GM18861 (cell line): ENCODE results near the gene SHKBP1.
"Not testable (repeated sequence)": the region's sequence is repeated elsewhere in the genome, so short reads cannot be mapped to it uniquely, and the experiment has no call there.

Experiments
- ATAC-seq: cut with Tn5 transposase; IDR thresholded peaks from one replicate; pipeline ENCODE4 v1.9.1; 2021; ENCODE audit not compliant: unreplicated experiment

The SHKBP1 gene

DNA sequence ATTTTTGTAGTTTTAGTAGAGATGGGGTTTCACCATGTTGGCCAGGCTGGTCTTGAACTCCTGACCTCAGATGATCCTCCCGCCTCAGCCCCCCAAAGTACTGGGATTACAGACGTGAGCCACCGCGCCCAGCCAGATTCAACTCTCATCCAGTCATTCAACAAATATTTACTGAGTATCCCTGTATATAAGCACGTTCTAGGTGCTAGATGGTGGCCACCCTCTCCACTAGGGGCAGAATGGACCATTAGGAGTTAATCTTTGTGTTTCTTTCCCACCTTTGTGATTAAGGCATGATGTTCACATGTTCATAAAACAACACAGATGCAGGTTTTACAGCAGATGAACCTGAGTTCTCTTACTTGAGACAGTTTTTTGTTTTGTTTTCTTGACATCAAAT is 7.3 kb downstream of the SHKBP1 start:
- ATAC-seq = no peak

DNA sequence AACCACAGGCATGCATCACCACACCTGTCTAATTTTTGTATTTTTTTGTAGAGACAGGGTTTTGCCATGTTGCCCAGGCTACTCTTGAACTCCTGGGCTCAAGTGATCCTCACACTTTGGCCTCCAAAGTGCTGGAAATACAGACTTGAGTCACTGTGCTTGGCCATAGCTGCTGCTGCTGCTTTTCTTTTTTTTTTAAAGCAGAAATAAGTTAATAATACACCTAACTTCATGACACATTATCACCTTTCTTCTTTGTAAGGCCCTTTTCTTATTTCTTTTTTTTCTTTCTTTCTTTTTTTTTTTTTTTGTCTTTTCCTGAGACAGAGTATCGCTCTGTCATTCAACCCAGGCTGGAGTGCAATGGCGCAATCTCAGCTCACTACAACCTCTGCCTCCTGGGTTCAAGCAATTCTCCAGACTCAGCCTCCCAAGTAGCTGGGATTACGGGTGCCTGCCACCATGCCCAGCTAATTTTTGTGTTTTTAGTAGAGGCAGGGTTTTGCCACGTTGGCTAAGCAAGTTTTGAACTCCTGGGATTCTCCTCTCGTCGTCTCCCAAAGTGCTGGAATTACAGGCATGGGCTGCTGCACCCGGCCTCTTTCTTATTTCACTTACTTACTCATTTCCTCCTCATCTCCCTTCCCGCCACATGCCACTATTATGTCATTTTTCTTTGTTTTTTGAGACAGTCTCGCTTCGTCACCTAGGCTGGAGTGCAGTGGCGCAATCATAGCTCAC is 8.7 kb downstream of the SHKBP1 start:
- no peak for ATAC-seq

DNA sequence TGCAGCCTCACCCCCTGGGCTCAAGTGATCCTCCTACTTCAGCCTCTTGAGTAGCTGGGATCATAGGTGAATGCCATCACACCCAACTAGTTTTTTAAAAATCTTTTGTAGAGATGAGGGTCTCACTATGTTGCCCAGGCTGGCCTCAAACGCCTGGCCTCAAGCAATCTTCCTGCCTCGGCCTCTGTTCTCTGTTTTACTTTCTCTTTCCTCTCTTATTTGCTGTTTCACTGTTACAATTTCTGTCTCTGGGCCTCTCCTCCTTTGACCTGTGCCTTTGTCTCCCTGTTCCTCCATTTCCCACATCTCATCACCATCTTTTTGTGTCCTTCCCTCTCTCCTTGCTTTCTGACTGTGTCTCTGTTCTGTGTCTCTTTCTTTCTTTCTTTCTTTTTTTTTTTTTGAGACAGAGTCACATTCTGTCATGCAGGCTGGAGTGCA is 9.3 kb downstream of the SHKBP1 start:
- ATAC-seq = no peak

DNA sequence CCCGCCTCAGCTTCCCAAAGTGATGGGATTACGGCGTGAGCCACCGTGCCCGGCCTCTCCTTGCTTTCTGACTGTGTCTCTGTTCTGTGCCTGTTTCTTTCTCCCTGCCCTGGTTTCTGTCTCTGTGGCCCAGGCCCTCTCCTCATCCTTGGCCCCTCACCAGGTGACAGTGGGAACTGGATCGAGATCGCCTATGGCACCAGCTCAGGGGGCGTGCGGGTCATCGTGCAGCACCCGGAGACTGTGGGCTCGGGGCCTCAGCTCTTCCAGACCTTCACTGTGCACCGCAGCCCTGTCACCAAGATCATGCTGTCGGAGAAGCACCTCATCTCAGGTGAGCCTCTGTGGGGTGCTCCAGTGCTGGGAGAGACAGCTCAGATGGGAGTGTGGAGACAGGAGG is 9.9 kb downstream of the SHKBP1 start:
- ATAC-seq = no peak

DNA sequence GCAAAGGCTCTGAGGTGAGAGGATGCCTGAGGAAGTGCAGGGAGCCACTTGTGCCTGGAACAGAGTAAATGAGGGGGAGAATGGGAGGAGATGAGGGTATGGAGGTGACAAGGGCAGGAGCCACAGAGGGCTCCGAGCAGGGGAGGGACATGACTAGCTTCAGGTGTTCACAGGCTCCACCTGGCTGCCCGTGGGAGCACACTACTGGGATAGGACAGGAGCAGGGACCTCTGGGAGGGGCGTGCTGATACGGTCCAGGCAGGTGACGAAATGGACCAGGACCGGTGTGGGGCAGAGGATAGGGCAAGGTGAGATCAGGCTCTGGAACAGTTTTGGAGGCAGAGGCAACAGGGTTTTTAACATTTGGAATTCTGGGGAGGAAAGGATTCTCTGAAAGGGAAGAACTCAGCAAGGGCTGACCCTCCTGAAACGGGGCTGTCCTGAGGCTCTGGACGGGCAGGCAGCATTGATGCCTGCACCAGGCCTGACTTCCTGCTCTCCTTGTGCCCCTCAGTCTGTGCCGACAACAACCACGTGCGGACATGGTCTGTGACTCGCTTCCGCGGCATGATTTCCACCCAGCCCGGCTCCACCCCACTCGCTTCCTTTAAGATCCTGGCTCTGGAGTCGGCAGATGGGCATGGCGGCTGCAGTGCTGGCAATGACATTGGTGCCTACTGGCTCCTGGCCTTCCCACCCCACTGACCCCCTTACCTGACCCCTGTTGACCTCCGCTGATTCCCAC is 11.6 kb downstream of the SHKBP1 start:
- ATAC-seq = no peak

DNA sequence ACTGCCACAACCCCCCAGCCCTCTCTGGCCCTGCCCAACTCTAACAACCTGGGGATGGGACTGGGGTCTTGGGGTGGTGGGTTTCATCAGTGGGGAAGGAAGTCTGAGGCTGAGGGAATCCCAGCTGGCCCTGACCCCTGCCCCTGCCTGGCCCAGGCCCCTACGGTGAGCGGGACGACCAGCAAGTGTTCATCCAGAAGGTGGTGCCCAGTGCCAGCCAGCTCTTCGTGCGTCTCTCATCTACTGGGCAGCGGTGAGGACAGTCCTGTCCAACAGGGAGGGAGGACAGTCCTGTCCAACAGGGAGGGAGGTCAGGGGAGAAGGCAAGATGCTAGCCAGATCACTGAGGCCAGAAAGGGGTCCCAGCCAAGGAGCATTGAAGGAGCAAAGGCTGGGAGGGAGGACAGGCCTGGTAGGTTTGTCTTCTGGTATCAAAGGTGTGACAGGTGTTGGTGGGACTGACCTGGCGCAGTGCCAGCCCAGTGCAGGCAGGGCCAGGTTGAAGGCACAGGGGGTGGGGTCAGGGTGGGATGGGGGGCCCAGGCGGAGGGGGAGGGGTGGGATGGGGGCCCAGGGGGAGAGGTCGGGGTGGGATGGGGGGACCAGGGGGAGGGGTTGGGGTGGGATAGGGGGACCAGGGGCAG is 12.4 kb downstream of the SHKBP1 start:
- ATAC-seq = no peak

DNA sequence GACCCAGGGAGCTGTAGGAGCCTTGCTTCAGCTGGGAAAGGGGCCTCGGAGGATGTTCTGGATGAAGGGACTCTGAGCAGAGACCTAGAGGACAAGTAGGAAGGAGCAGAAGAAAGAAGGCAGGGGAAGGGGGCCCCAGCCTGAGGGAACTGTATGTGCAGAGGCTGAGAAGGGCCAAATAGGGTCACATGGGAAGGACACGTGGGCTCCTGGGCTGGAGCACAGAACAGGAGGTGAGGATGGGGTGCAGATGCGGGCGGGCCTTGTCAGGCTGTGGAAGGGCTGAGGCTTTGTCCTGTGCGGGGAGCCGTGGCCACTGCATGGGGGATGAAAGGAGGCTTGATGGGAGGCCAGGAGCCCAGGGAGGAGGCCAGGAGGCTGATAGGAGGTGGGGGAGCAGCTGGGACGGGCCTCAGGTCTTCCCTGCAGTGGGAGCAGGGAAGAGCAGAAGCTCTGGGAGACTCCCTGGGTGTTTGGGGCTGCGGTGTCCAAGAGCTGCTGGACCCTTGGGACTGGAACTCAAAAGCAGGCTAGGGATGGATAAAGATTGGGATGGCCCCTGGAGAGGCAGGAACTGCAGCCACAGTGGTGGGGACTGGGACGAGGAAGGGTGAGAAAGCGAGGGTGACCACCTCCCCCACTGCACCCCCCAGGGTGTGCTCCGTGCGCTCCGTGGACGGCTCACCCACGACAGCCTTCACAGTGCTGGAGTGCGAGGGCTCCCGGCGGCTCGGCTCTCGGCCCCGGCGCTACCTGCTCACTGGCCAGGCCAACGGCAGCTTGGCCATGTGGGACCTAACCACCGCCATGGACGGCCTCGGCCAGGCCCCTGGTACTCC is 13.1 kb downstream of the SHKBP1 start:
- ATAC-seq = no peak

DNA sequence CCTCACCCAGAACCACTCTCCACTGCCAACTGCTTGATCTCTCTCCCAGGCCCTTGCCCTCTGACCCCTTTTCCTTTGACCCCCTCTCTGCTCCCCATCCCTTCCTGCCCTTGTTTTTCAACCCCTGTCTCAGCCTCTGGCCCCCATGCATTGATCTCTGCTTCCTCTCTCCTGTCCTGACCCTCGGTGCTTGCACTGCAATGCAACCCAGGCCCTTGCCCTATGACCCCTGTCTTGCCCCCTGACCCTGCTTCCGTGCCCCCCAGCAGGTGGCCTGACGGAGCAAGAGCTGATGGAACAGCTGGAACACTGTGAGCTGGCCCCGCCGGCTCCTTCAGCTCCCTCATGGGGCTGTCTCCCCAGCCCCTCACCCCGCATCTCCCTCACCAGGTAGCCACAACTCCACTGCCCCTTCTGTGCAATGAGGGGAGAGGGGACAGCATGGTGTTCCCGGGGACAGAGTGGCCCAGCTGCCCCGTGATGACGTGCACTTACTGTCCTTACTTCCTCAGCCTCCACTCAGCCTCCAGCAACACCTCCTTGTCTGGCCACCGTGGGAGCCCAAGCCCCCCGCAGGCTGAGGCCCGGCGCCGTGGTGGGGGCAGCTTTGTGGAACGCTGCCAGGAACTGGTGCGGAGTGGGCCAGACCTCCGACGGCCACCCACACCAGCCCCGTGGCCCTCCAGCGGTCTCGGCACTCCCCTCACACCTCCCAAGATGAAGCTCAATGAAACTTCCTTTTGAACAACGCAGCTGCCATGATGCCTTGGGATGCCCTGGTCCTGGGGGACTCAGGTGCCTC is 14.0 kb downstream of the SHKBP1 start:
- ATAC-seq = no peak

DNA sequence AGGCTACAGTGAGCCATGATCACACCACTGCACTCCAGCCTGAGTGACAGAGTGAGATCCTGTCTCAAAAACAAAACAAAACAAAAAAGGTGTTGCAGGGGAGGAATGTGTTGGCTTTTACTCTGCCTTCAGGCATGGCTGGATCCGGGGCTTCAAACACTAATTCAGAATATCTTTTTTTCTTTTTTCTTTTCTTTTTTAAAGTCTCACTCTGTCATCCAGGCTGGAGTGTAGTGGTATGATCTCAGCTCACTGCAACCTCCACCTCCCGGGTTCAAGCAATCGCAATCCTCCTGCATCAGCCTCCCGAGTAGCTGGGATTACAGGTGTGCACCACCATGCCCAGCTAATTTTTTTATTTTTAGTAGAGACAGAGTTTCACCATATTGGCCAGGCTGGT is 15.1 kb downstream of the SHKBP1 start:
- not testable (repeated sequence) for ATAC-seq

DNA sequence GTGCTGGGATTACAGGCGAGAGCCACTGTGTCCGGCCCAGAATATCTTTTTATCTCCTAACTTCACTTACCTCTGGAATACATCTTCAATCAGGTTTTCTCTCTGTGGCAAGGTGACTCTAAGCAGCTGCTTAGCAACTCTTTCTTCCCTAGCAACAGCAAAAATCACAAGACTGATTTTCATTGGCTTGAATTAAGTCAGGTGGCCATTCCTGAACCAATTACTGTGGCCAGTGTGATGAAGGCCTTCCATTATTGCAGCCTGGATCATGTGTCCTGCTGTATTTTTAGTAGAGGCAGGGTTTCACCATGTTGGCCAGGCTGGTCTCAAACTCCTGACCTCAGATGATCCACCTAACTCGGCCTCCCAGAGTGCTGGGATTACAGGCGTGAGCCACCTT is 15.5 kb downstream of the SHKBP1 start:
- no peak for ATAC-seq

DNA sequence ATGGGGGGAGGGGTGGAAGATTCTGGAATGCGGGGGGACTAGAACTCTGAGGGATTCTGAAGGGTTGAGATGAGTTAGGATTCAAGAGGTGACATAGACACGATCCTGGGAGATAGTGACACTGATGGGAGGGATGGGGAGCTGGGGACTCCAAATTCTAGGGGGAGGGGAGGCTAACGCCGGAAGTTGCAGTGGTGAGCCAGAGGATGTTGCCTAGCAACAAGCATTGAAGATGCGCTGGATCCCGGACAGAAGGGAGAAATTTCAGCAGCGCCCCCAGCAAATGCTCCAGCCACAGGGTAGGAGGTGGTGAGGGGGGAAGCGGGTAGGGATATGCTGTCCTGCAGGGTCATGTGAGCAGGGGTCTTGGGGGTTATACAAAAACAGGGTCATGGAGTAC is 17.6 kb downstream of the SHKBP1 start:
- no peak for ATAC-seq

DNA sequence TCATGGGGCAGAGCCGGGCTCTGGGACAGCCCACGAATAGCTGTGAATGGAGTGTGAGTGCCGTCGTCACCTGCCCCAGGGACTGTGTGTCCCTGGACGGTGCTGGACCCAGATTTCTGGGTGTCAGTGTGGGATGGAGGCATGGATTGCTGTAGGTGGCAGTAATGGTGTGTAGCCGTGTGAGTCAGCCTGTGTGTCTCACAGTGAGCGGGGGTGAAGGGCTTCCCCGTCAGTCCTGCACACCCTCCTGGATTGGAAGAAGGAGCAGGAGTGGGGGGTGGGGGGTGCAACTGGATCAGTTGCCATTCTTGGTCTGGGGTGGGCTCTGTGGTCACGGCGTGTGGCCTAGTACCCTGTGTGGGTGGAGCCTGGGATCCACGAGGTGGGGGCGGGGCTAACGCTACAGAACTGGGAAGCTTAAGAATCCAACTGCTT is 18.0 kb downstream of the SHKBP1 start:
- no peak for ATAC-seq

DNA sequence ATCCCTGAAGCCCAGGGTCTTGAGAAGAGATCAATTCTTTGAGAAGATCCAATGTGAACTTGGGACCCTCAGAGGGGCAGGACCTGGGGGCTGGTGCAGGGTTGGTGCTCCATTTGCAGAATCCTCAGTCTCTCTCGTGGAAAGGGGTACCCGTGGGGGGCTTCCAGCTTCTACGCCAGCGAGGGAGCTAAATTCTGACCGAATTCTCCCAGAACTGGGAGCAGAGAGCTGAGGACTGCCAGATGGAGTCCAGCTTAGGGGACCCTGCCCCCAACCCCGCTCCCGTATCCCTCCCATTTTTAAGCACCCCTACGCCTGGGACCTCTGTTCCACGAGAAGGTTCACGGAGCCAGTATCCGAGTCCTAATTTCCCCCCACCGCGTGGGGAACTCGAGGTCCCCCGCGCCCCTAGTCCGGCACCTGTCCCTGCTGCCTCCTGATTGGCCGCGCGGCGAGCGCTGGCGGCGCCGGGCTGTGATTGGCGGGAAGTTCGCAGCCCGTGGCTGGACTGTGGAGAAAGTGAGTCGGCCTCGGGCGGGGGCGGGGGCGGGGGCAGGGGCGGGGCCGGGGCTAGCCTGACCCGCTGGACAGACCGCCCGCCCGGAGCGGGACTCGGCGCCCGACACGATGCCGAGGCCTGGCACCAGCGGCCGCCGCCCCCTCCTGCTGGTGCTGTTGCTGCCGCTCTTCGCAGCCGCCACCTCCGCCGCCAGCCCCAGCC is 20.1 kb downstream of the SHKBP1 start:
- ATAC-seq = no peak

DNA sequence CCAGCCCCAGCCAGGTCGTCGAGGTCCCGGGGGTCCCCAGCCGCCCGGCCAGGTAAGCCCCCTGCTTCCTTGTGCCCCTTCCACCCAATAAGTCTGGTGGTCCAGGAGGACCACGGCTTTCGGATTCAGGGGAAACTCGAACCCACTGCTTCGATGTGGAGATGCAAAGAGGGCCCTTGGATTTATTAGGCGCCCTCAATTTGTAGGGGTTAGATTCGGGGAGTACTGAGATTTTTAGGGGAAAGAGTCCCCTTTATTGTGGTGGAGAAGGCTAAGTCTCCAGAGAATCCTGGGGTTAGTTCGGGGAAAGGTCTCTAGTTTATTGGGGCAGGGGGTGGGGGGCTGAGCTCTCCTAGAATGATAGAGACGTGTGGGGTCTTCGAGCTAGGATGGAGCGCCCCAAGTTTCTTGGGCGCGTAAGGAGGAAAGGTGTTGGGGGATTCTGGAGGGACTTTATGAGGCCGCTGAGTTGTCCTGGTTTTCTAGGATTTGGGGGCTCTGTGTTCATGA is 20.7 kb downstream of the SHKBP1 start:
- no peak for ATAC-seq

DNA sequence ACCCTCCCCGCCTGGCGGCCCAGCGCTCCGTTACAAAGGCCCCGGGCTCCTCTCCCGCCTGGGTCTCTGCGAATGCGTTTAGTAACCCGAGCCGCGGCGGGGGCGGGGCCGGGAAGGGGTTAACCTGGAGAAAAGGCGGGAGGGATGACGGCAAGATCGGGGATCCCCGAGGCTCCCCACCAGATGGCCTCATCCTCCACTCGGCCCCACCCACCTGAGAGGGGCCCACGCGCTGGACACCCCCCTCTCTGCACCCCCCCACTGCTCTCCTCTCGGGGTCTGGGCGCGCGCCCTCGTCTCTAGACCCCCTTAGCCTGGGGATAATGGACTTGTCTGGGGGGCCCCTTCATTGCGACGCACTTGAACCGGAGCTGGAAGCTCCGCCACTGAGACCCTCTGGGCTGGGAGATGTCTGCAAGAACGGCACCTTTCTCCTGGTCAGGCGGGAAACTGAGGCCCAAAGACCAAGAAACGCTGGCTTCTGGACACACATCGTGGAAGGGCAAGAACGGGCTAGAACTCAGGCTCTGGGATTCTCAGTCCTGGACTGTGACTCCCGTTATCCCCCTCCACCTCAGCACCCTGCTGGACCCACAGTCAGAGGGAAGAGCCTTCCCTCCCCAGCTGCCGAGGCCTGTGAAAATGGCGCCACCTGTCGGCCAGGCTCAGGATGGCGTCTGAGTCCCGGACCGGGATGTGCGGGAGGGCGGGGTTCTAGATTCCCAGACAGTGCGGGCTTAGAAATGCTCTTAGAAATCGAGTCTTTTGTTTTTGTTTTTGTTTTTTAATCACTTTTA is 21.6 kb downstream of the SHKBP1 start:
- no peak for ATAC-seq

DNA sequence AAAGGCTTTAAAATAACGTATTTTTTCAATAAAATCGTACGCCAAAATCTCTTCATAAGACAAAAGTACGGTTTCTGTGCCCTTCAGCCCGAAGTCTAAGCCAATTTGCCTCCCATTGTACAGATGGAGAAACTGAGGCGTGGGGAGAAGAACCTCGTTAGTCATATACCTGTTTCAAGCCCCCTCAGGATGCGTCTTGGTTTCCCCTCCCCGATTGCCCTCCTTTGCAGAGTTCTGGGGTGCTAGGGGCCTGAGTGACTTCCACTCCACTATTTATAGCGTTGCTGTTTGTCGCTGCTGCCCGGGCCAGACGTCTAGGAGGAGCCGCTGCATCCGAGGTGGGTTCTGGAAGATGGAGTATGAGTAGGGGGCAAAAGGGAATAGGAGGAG is 22.2 kb downstream of the SHKBP1 start:
- no peak for ATAC-seq

DNA sequence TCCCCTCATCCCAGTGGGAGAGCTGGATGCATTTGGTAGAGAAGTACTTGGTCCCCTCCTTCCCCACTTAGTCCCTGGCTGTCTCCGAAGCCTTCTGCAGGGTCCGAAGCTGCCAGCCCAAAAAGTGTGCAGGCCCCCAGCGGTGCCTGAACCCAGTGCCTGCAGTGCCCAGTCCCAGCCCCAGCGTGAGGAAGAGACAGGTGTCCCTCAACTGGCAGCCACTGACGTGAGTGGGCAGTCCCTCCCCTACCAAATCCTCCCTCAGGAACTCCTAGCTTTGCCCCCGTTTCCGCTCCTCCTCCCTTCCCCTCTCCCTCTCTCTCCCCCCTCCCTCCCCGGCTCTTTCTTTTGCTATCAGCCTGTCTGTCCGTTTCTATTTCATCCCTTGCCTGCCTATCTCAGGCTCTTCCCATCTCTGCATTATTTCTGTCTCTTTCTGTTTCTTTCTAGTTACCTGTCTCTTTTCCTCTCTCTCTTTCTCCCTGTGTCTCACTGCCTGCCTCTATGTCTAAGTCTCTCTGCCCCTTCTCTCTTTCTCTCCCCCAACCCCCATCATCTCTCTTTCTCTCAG is 22.7 kb downstream of the SHKBP1 start:
- ATAC-seq = no peak

DNA sequence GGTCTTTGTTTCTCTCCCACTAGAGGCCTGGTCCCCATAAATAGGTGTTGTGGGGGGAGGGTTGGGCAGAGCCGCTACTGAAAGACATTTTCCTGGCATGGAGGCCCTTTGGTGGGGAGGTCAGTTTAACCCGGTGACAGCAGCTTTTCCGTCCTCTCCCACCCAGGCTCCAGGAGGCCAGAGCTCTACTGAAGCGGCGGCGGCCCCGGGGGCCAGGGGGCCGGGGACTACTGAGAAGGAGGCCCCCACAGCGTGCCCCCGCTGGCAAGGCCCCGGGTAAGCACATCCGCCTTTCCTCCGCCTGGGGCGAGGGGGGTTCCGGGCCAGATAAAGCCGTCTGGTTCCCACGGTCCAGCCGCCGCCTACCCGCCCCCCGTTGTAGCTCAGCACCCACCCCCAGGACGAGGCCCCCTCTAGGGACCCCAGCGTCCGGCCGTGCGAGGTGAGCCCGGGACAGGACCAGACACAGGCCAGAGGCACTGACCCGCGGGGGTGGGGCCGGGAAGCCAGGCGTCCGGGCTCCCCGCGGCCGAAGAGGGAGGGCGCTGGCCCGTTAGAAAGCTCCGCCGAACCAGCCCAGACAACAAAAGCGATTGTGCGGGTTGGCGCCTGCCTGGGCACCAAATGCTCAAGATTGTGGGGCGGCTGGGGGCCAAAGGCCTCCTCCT is 23.4 kb downstream of the SHKBP1 start:
- ATAC-seq = no peak
